Ovary (tissue), 9 donors: Measurements from ENCODE around the gene C12orf75. TPM values are rescaled to one million over a fixed set of nuclear protein-coding genes. Genes with fewer than 3 reads are reported as not detected.
"Not testable (repeated sequence)": the region's sequence is repeated elsewhere in the genome, so short reads cannot be mapped to it uniquely, and the experiment has no call there.

Source experiments
- DNase-seq, 5 donors: peaks; one replicate each; pipeline ENCODE4 v3.0.0-alpha.2; 2019 to 2020
- H3K27ac ChIP-seq, 2 donors: fragments of 200-600 bp; one replicate each; pipeline versions ENCODE4 v1.5.1 to v1.8.0; 2019 to 2022
- H3K27me3 ChIP-seq: fragments of 200-600 bp; one replicate; pipeline ENCODE4 v1.8.0; 2022
- H3K36me3 ChIP-seq: fragments of 200-600 bp; sonication (generic); one replicate; pipeline ENCODE4 v1.5.1; 2019
- H3K4me1 ChIP-seq: one replicate; pipeline ENCODE4 v1.8.1; 2013; ENCODE audit warnings: mild to moderate bottlenecking, moderate library complexity; ENCODE audit not compliant: insufficient read depth
- H3K4me3 ChIP-seq: fragments of 200-600 bp; sonication (generic); one replicate; pipeline ENCODE4 v1.5.1; 2017
- H3K9me3 ChIP-seq, 2 donors: fragments of 200-600 bp in 1 of 2; sonication (generic) in 1 of 2; one replicate each; pipeline versions ENCODE4 v1.5.1 to v1.8.1; 2013 to 2019; ENCODE audit warnings: mild to moderate bottlenecking in 1 of 2, moderate library complexity in 1 of 2
- CTCF ChIP-seq, 3 donors: fragments of 450-650 bp in 2 of 3; fragments of 200-600 bp in 1 of 3; IDR thresholded peaks; one replicate each; pipeline versions ENCODE4 v1.5.1 to v1.8.0; 2016 to 2022; ENCODE audit warnings: antibody characterized with exemption in 3 of 3, mild to moderate bottlenecking in 1 of 3
- EP300 ChIP-seq: sonication (generic); formaldehyde crosslinking; IDR thresholded peaks from one replicate; pipeline ENCODE4 v1.6.1; 2017; ENCODE audit warnings: antibody characterized with exemption
- POLR2A ChIP-seq: fragments of 450-650 bp; IDR thresholded peaks from one replicate; pipeline ENCODE4 v1.6.1; 2017; ENCODE audit warnings: antibody characterized with exemption, mild to moderate bottlenecking, moderate library complexity
- WGBS, 3 donors: extraction: QIAGEN DNeasy Blood & Tissue Kit in 1 of 3; methylation state at CpG; one replicate each; pipeline versions ENCODE4 v1.1.5 to v1.1.7; 2013 to 2017; 5-methylcytosine and 5-hydroxymethylcytosine counted together
- intact Hi-C, 4 donors: fragments of 100-400 bp; cut with DNase I; formaldehyde crosslinking; loops; one replicate each; pipeline versions ENCODE4 v1.11.0 to v1.15.1; 2022 to 2023
- polyA plus RNA-seq, 2 donors: library from polyadenylated mRNA; stranded (reverse); fragments of 200-250 nt in 1 of 2; fragments of 350-450 nt in 1 of 2; fragmentation: Illumina TruSeq in 1 of 2; extraction: RNeasy Lipid Tissue Mini Kit (QIAGEN cat#74804) in 1 of 2; gene quantifications; one replicate each; pipeline ENCODE4 v1.2.3, GENCODE V29; 2013 to 2014
- total RNA-seq, 7 donors: library from RNA; depleted of rRNA in 2 of 7; stranded (reverse); fragments of >200 nt in 2 of 7; fragmentation: NEBNext Ultra II Directional in 3 of 7; extraction: Animal tissue kit (Norgen Biotek cat#: 25700) in 3 of 7; gene quantifications; one replicate each; pipeline versions ENCODE4 v1.1.0 to v1.2.4, GENCODE V29; 2016 to 2023
- donor health status: DM: no; HTN: no; CAD: no; lungs with moderate emphysema.
- donor health status: DM: no; HTN: no; CAD: no.
- donor health status: Bipolar disorder and iron deficiency.
- donor health status: DM: yes; HTN: yes; CAD: no.
- donor health status: DM: no; HTN: no; CAD: no.
- donor health status: DM: yes; HTN: yes; CAD: no.

The C12orf75 gene
- total and polyA plus RNA-seq, 9 donors: 3.3 to 83.9 (median 5.6) TPM

GRCh38 chr12:105296116-105297089 lies 34.1 kb upstream of the C12orf75 start:
- H3K4me1 ChIP-seq: no peaks in the 10 kb centered on the region
- no peaks in the 10 kb centered on the region for H3K9me3 ChIP-seq
- DNase-seq: no peak
- H3K4me3 ChIP-seq: no peak overlapping the region
- H3K36me3 ChIP-seq: no peaks in the 10 kb centered on the region
- no peaks in the 10 kb centered on the region for H3K27me3 ChIP-seq
- 11 to 20% (median 16%) methylated on average over 8 of the region's 8 CpGs for WGBS, 3 donors
- no peak for TF ChIP-seq POLR2A
- TF ChIP-seq EP300: no peak
- no peak for TF ChIP-seq CTCF (IDR thresholded peaks at IDR 0.05)
- intact Hi-C loops: no loop called here
- H3K27ac ChIP-seq: no peak overlapping the region

DNA sequence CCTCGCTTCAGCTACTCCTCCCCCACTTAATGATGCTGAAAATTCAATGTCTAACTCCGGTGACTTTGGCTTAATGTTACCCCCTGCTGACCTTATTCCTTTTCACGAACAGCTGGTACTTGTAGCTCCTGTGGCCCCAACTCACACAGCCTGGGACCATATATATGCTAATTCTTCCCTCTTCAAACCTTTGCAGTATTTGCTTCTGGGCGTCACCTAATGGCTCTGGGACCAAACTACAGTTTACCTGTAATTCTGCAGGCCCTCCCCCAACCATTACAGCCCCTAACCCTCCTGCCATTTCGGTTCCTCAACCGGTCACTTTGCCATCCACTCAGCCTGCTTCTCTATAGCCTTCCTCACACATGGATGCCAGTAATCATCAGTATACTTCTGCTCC lies 29.6 kb upstream of the C12orf75 start:
- TF ChIP-seq CTCF (IDR thresholded peaks at IDR 0.05) (no peak), POLR2A (no peak), EP300 (no peak)

DNA sequence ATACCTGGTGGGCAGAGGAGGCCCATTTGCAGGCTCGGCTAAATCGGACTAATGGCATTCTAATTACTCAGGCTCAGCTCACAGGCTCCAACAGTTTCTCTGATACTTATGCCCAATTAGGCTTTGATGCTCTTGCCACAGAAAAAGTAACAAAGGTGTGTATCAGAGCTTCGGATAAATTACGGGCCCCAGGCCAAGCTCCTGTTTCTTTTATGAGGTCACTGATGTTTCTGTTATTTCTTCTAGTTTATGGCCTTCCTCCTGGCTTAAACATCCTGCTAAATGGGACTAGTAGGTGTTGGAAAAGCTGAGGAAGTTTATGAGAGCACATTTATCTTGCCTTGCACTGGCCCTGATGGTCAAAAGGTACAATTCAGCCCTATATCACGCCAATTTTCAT lies 28.8 kb upstream of the C12orf75 start:
- H3K36me3 ChIP-seq: no peaks in the 10 kb centered on the region
- 71 to 78% (median 72%) methylated on average over 5 of the region's 5 CpGs for WGBS, 3 donors
- H3K4me1 ChIP-seq: no peaks in the 10 kb centered on the region
- DNase-seq: no peak
- intact Hi-C loops: no loop called here
- no peaks in the 10 kb centered on the region for H3K27me3 ChIP-seq
- H3K4me3 ChIP-seq: no peak overlapping the region
- H3K27ac ChIP-seq: no peak overlapping the region
- H3K9me3 ChIP-seq: no peaks in the 10 kb centered on the region
- TF ChIP-seq CTCF (IDR thresholded peaks at IDR 0.05) (no peak), POLR2A (no peak), EP300 (no peak)

More for the DNA sequence above, 29.6 kb upstream of the C12orf75 start:
- H3K27me3 ChIP-seq: no peaks in the 10 kb centered on the region
- no peak overlapping the region for H3K27ac ChIP-seq
- intact Hi-C loops: no loop called here
- no peaks in the 10 kb centered on the region for H3K36me3 ChIP-seq
- 80 to 85% (median 81%) methylated on average over 6 of the region's 6 CpGs for WGBS, 3 donors
- H3K4me1 ChIP-seq: no peaks in the 10 kb centered on the region
- H3K4me3 ChIP-seq: no peak overlapping the region
- H3K9me3 ChIP-seq: no peaks in the 10 kb centered on the region
- DNase-seq: no peak

DNA sequence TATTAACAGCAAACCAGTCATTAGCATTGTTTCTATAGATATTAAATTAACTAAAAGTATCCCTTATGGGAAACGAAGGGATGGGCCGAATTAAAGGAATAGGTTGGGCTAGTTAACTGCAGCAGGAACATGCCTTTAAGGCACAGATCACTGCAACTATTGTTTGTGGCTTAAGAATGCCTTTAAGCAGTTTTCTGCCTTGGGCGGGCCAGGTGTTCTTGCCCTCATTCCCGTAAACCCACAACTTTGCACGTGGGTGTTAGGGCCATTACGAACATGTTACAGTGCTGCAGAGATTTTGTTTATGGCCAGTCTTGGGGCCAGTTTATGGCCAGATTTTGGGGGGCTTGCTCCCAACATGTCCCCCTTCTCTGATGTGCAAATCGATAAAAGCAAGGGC lies 27.5 kb upstream of the C12orf75 start:
- H3K27me3 ChIP-seq, intact Hi-C loops, H3K9me3 ChIP-seq, H3K4me1 ChIP-seq, H3K27ac ChIP-seq, H3K36me3 ChIP-seq, DNase-seq, H3K4me3 ChIP-seq: not testable (repeated sequence)
- WGBS, 3 donors: 92 to 93% (median 93%) methylated on average over 7 of the region's 7 CpGs

DNA sequence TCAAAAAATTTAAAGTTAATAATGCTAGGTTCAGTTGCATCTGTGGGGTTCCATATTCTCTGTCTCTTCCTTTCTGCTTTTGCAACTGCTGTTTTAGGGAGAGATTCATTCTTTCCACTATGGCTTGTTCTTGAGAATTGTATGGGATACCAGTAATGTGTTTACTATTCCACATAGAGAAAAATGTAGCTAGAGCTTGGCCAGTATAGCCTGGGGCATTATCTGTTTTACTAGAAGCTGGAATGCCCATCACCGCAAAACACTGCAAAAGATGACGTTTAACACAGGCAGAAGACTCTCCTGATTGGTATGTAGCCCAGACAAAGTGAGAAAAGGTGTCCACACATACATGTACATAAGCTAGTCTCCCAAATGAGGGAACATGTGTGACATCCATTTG lies 25.9 kb upstream of the C12orf75 start:
- H3K36me3 ChIP-seq, H3K4me3 ChIP-seq, H3K9me3 ChIP-seq, DNase-seq, intact Hi-C loops, H3K4me1 ChIP-seq, H3K27me3 ChIP-seq, H3K27ac ChIP-seq: not testable (repeated sequence)
- WGBS, 3 donors: 80 to 85% (median 84%) methylated on average over 2 of the region's 2 CpGs

- intact Hi-C loops, DNase-seq, H3K27me3 ChIP-seq, H3K27ac ChIP-seq, H3K9me3 ChIP-seq, H3K36me3 ChIP-seq, H3K4me3 ChIP-seq, H3K4me1 ChIP-seq: not testable (repeated sequence)
- WGBS, 3 donors: 22 to 37% (median 24%) methylated on average over 6 of the region's 6 CpGs
Observed at GRCh38 chr12:105307601-105308314, 22.7 kb upstream of the C12orf75 start.

DNA sequence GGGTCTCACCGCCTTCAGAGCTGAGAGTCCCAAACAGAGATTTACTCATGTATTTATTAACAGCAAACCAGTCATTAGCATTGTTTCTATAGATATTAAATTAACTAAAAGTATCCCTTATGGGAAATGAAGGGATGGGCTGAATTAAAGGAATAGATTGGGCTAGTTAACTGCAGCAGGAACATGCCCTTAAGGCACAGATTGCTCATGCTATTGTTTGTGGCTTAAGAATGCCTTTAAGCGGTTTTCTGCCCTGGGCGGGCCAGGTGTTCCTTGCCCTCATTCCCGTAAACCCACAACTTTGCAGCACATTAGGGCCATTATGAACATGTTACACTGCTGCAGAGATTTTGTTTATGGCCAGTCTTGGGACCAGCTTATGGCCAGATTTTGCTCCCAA lies 21.7 kb upstream of the C12orf75 start:
- WGBS, 3 donors: 96 to 99% (median 97%) methylated on average over 4 of the region's 4 CpGs
- H3K27me3 ChIP-seq, H3K4me1 ChIP-seq, H3K27ac ChIP-seq, DNase-seq, H3K36me3 ChIP-seq, H3K9me3 ChIP-seq, intact Hi-C loops, H3K4me3 ChIP-seq: not testable (repeated sequence)

- 41 to 70% (median 57%) methylated on average over 3 of the region's 3 CpGs for WGBS, 3 donors
Observed at GRCh38 chr12:105309384-105309783, 21.1 kb upstream of the C12orf75 start.

More at GRCh38 chr12:105309384-105309783, 21.1 kb upstream of the C12orf75 start:
- DNase-seq, H3K4me1 ChIP-seq, H3K4me3 ChIP-seq, H3K9me3 ChIP-seq, H3K36me3 ChIP-seq, H3K27ac ChIP-seq, intact Hi-C loops, H3K27me3 ChIP-seq: not testable (repeated sequence)
